Endothelial cell of umbilical vein (primary cell): ENCODE measurements around the gene ZNF22.

Source experiments
- EZH2 ChIP-seq: IDR thresholded peaks from 2 replicates; pipeline ENCODE4 v1.6.1; 2012; ENCODE audit warnings: borderline replicate concordance, low read depth, mild to moderate bottlenecking, moderate library complexity, low read length, inconsistent platforms; ENCODE audit not compliant: severe bottlenecking
- JUN ChIP-seq: IDR thresholded peaks from 2 replicates; pipeline ENCODE4 v1.6.1; 2011; ENCODE audit warnings: borderline replicate concordance, low read depth; ENCODE audit not compliant: insufficient read length, insufficient read depth
- MYC ChIP-seq: IDR thresholded peaks from one replicate; pipeline ENCODE4 v1.6.1; 2011; ENCODE audit warnings: mild to moderate bottlenecking, low read depth, low read length
- POLR2A ChIP-seq: IDR thresholded peaks from 2 replicates; pipeline ENCODE4 v1.6.1; 2012; ENCODE audit warnings: low read depth, mild to moderate bottlenecking, control low read depth, low read length
- POLR2AphosphoS5 ChIP-seq: IDR thresholded peaks from 2 replicates; pipeline ENCODE4 v1.6.1; 2012; ENCODE audit warnings: low read depth, mild to moderate bottlenecking, control low read depth, low read length, moderate library complexity; ENCODE audit not compliant: insufficient read depth
- TF ChIP-seq, protein P1 (sequence below), 2 donors: IDR thresholded peaks; 1 replicate in 1 of 2; 2 replicates in 1 of 2; pipeline ENCODE4 v1.5.1; 2011; ENCODE audit warnings: low read length in 2 of 2, mild to moderate bottlenecking in 2 of 2, moderate library complexity in 2 of 2, control low read depth in 1 of 2, inconsistent platforms in 1 of 2, low read depth in 1 of 2; ENCODE audit not compliant: insufficient read depth in 1 of 2; ENCODE audit errors: extremely low read depth in 1 of 2
- TF ChIP-seq, protein P2 (sequence below): IDR thresholded peaks from 2 replicates; pipeline ENCODE4 v1.6.1; 2011; ENCODE audit not compliant: insufficient read depth, insufficient read length

DNA sequence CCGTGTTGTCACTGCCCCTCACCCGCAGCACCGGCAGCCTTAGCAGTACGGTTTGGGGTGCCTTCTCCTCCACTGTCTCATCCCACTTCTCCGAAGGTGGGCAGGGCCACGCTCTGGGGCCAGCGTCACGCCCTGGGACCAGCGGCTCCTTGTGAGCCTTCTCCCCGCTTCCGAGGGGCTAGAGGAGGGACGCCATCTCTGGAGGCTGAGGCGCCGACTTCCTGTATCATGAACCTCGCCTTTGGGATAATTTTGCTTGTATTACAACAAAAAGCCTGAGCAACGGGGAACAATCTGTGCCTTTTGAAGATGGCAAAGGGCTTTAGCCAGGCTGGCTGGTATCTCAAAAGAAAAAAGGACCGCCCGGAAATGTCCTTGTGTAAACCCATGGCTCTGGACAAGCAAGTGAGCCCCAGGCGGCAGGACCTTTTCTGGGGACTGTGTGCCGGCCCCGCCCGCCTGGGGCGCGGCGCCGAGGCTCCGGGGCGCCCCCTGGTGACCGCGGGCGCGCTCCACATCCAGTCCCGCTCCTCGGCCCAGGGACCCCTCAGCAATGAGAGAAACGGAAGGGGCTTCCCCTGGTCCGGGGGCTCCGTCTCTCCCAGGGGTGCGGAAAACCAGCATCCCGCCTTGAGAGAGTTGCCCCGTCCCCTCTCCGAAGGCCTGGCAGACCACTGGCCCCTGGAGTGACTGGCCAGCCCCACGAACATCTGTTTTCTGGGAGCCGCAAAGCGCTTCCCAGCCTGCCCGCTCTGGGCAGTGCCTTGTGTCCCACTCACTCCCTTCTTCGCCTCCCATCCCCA, 25.9 kb upstream of the ZNF22 start:
- TF ChIP-seq POLR2AphosphoS5 (peak; percentile 62), POLR2A (peak; percentile 60), EZH2 (no peak), MYC (no peak), JUN (no peak)
- TF ChIP-seq, protein P1, sequence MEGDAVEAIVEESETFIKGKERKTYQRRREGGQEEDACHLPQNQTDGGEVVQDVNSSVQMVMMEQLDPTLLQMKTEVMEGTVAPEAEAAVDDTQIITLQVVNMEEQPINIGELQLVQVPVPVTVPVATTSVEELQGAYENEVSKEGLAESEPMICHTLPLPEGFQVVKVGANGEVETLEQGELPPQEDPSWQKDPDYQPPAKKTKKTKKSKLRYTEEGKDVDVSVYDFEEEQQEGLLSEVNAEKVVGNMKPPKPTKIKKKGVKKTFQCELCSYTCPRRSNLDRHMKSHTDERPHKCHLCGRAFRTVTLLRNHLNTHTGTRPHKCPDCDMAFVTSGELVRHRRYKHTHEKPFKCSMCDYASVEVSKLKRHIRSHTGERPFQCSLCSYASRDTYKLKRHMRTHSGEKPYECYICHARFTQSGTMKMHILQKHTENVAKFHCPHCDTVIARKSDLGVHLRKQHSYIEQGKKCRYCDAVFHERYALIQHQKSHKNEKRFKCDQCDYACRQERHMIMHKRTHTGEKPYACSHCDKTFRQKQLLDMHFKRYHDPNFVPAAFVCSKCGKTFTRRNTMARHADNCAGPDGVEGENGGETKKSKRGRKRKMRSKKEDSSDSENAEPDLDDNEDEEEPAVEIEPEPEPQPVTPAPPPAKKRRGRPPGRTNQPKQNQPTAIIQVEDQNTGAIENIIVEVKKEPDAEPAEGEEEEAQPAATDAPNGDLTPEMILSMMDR (IDR thresholded peaks at IDR 0.05; ENCODE audit: extremely low read depth in 1 of 2, insufficient read depth in 1 of 2, low read depth in 1 of 2, low read length in 2 of 2): peak; percentile 81 to 95
- TF ChIP-seq, protein P2, sequence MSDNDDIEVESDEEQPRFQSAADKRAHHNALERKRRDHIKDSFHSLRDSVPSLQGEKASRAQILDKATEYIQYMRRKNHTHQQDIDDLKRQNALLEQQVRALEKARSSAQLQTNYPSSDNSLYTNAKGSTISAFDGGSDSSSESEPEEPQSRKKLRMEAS: no peak
